K562 (cell line): Measurements from ENCODE around the gene DOCK8. TPM values are rescaled to one million over a fixed set of nuclear protein-coding genes. Genes with fewer than 3 reads are reported as not detected.

Experiments used
- CC2D1A ChIP-seq: fragments of 450-650 bp; IDR thresholded peaks from 2 replicates; pipeline ENCODE4 v1.6.1; 2017; ENCODE audit warnings: mild to moderate bottlenecking
- FOXP1 ChIP-seq: sonication (generic); formaldehyde crosslinking; IDR thresholded peaks from 2 replicates; pipeline ENCODE4 v1.8.0; 2022; ENCODE audit warnings: mild to moderate bottlenecking, missing genetic modification reagents
- FOXP4 ChIP-seq: sonication (generic); formaldehyde crosslinking; IDR thresholded peaks from 2 replicates; pipeline ENCODE4 v1.8.0; 2022; ENCODE audit warnings: mild to moderate bottlenecking, missing genetic modification reagents, borderline replicate concordance
- NFXL1 ChIP-seq: fragments of 450-650 bp; formaldehyde crosslinking; IDR thresholded peaks from 2 replicates; pipeline ENCODE4 v1.4.0; 2021; ENCODE audit warnings: mild to moderate bottlenecking
- PHB2 ChIP-seq: fragments of 450-650 bp; IDR thresholded peaks from 2 replicates; pipeline ENCODE4 v1.6.1; 2017; ENCODE audit warnings: low read depth
- RBM34 ChIP-seq: fragments of 200-400 bp; formaldehyde crosslinking; IDR thresholded peaks from 2 replicates; pipeline ENCODE4 v1.6.1; 2018; ENCODE audit warnings: low read length, borderline replicate concordance; ENCODE audit not compliant: insufficient read depth
- ZNF511 ChIP-seq: sonication (generic); formaldehyde crosslinking; IDR thresholded peaks from 2 replicates; pipeline ENCODE4 v1.8.0; 2022; ENCODE audit warnings: mild to moderate bottlenecking, missing genetic modification reagents
- polyA plus RNA-seq, 8 experiments: library from polyadenylated mRNA; depleted of rRNA in 4 of 8; stranded (reverse) in 5 of 8; unstranded in 3 of 8; fragments of >200 nt; fragmentation: Nextera tagmentation in 2 of 8; fragmentation: Illumina TruSeq in 1 of 8; extraction: Ambion mirVana in 2 of 8; extraction: Trizol in 1 of 8; gene quantifications; 2 replicates each; pipeline versions ENCODE4 v1.2.1 to v1.2.3, GENCODE V29; 2011 to 2014; ENCODE audit warnings: inconsistent platforms in 1 of 8, missing spikeins in 1 of 8
- total RNA-seq, 7 experiments: library from RNA; depleted of rRNA in 6 of 7; stranded (reverse); fragments of >200 nt in 6 of 7; fragmentation: Illumina TruSeq in 2 of 7; extraction: Trizol in 2 of 7; gene quantifications; 2 replicates each; pipeline versions ENCODE4 v1.2.1 to v1.2.3, GENCODE V29; 2011 to 2021; ENCODE audit warnings: low replicate concordance in 1 of 7
- TF ChIP-seq, protein P1 (sequence below): sonication (generic); formaldehyde crosslinking; IDR thresholded peaks from 2 replicates; pipeline ENCODE4 v1.8.0; 2023; ENCODE audit warnings: mild to moderate bottlenecking, missing genetic modification reagents
- TF ChIP-seq, protein P2 (sequence below): fragments of 450-650 bp; formaldehyde crosslinking; IDR thresholded peaks from 2 replicates; pipeline ENCODE4 v1.4.0; 2022; ENCODE audit warnings: mild to moderate bottlenecking, moderate library complexity
- TF ChIP-seq, protein P3 (sequence below): fragments of 200-800 bp; sonication (Bioruptor generic); IDR thresholded peaks from 2 replicates; pipeline ENCODE4 v1.6.1; 2016; ENCODE audit warnings: missing genetic modification characterization, missing compliant biosample characterization
- TF ChIP-seq, protein P4 (sequence below): fragments of 450-650 bp; conservative IDR thresholded peaks from 2 replicates; pipeline ENCODE4 v1.6.1; 2016; ENCODE audit warnings: missing genetic modification characterization, low read depth, mild to moderate bottlenecking, control low read depth, missing compliant biosample characterization

DOCK8 gene
- total and polyA plus RNA-seq, 9 of the 15 experiments (the other 6 are each of a cell fraction or from before 2014, with no cell fraction given), result 14.4 to 53.8 (median 25.1) TPM

GRCh38 chr9:259405-260404 lies 45.0 kb downstream of the DOCK8 start (continued):
- TF ChIP-seq, protein P1, sequence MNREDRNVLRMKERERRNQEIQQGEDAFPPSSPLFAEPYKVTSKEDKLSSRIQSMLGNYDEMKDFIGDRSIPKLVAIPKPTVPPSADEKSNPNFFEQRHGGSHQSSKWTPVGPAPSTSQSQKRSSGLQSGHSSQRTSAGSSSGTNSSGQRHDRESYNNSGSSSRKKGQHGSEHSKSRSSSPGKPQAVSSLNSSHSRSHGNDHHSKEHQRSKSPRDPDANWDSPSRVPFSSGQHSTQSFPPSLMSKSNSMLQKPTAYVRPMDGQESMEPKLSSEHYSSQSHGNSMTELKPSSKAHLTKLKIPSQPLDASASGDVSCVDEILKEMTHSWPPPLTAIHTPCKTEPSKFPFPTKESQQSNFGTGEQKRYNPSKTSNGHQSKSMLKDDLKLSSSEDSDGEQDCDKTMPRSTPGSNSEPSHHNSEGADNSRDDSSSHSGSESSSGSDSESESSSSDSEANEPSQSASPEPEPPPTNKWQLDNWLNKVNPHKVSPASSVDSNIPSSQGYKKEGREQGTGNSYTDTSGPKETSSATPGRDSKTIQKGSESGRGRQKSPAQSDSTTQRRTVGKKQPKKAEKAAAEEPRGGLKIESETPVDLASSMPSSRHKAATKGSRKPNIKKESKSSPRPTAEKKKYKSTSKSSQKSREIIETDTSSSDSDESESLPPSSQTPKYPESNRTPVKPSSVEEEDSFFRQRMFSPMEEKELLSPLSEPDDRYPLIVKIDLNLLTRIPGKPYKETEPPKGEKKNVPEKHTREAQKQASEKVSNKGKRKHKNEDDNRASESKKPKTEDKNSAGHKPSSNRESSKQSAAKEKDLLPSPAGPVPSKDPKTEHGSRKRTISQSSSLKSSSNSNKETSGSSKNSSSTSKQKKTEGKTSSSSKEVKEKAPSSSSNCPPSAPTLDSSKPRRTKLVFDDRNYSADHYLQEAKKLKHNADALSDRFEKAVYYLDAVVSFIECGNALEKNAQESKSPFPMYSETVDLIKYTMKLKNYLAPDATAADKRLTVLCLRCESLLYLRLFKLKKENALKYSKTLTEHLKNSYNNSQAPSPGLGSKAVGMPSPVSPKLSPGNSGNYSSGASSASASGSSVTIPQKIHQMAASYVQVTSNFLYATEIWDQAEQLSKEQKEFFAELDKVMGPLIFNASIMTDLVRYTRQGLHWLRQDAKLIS (CRISPR knock-in tag), result no peak
- no peak for TF ChIP-seq NFXL1 (CRISPR knock-in tag)
- no peak for TF ChIP-seq ZNF511 (CRISPR knock-in tag)
- TF ChIP-seq FOXP1 (CRISPR knock-in tag), result no peak
- no peak for TF ChIP-seq CC2D1A
- TF ChIP-seq, protein P2, sequence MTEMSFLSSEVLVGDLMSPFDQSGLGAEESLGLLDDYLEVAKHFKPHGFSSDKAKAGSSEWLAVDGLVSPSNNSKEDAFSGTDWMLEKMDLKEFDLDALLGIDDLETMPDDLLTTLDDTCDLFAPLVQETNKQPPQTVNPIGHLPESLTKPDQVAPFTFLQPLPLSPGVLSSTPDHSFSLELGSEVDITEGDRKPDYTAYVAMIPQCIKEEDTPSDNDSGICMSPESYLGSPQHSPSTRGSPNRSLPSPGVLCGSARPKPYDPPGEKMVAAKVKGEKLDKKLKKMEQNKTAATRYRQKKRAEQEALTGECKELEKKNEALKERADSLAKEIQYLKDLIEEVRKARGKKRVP (CRISPR knock-in tag), result no peak
- TF ChIP-seq, protein P3, sequence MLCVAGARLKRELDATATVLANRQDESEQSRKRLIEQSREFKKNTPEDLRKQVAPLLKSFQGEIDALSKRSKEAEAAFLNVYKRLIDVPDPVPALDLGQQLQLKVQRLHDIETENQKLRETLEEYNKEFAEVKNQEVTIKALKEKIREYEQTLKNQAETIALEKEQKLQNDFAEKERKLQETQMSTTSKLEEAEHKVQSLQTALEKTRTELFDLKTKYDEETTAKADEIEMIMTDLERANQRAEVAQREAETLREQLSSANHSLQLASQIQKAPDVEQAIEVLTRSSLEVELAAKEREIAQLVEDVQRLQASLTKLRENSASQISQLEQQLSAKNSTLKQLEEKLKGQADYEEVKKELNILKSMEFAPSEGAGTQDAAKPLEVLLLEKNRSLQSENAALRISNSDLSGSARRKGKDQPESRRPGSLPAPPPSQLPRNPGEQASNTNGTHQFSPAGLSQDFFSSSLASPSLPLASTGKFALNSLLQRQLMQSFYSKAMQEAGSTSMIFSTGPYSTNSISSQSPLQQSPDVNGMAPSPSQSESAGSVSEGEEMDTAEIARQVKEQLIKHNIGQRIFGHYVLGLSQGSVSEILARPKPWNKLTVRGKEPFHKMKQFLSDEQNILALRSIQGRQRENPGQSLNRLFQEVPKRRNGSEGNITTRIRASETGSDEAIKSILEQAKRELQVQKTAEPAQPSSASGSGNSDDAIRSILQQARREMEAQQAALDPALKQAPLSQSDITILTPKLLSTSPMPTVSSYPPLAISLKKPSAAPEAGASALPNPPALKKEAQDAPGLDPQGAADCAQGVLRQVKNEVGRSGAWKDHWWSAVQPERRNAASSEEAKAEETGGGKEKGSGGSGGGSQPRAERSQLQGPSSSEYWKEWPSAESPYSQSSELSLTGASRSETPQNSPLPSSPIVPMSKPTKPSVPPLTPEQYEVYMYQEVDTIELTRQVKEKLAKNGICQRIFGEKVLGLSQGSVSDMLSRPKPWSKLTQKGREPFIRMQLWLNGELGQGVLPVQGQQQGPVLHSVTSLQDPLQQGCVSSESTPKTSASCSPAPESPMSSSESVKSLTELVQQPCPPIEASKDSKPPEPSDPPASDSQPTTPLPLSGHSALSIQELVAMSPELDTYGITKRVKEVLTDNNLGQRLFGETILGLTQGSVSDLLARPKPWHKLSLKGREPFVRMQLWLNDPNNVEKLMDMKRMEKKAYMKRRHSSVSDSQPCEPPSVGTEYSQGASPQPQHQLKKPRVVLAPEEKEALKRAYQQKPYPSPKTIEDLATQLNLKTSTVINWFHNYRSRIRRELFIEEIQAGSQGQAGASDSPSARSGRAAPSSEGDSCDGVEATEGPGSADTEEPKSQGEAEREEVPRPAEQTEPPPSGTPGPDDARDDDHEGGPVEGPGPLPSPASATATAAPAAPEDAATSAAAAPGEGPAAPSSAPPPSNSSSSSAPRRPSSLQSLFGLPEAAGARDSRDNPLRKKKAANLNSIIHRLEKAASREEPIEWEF (CRISPR knock-in tag), result no peak
- no peak for TF ChIP-seq RBM34
- TF ChIP-seq, protein P4, sequence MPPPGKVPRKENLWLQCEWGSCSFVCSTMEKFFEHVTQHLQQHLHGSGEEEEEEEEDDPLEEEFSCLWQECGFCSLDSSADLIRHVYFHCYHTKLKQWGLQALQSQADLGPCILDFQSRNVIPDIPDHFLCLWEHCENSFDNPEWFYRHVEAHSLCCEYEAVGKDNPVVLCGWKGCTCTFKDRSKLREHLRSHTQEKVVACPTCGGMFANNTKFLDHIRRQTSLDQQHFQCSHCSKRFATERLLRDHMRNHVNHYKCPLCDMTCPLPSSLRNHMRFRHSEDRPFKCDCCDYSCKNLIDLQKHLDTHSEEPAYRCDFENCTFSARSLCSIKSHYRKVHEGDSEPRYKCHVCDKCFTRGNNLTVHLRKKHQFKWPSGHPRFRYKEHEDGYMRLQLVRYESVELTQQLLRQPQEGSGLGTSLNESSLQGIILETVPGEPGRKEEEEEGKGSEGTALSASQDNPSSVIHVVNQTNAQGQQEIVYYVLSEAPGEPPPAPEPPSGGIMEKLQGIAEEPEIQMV (tag), result no peak
- TF ChIP-seq FOXP4 (CRISPR knock-in tag), result no peak
- TF ChIP-seq PHB2, result no peak
